ENCODE results near the gene SUPT5H.

SUPT5H gene

GRCh38 chr19:39520541-39521484, 75.4 kb downstream of the SUPT5H start:
- no peak for DNase-seq (ENCODE audit: low read depth)

GRCh38 chr19:39524495-39524894, 79.1 kb downstream of the SUPT5H start:
- DNase-seq (ENCODE audit: low read depth) = no peak

GRCh38 chr19:39525205-39525604, 79.8 kb downstream of the SUPT5H start:
- no peak for DNase-seq (ENCODE audit: low read depth)
